HCT116 (cell line): ENCODE measurements around the gene SKAP1. TPM values are rescaled to one million over a fixed set of nuclear protein-coding genes. Genes with fewer than 3 reads are reported as not detected.
A peak's percentile ranks its signal among the peaks of the same experiment; 100 is the strongest.

Source experiments
- ATAC-seq: fragments of 200-7000 bp; cut with Tn5 transposase; 2 replicates; pipeline ENCODE4 v1.9.1; 2020; ENCODE audit warnings: mild to moderate bottlenecking, moderate library complexity
- BruUV-seq: library from RNA; stranded (reverse); fragments of 400-500 nt; replicated peaks from 2 replicates; lab custom pipeline; 2021; lab: Mats Ljungman, UMichigan
- CTCF ChIA-PET: fragments of 300-600 bp; sonication (Branson Sonifier 250); formaldehyde crosslinking; loops from one replicate; lab custom pipeline; 2021; ENCODE audit warnings: antibody characterized with exemption; lab: Charles Lee
- POLR2A ChIA-PET: fragments of 300-600, 350-600 bp; sonication (Branson Sonifier 250); formaldehyde crosslinking; loops from one replicate; lab custom pipeline; 2021; ENCODE audit warnings: antibody characterized with exemption; lab: Charles Lee
- RAD21 ChIA-PET, 2 experiments: fragments of 300-600 bp; sonication (Branson Sonifier 250); formaldehyde crosslinking; loops; one replicate each; lab custom pipeline; 2023; ENCODE audit warnings: low total read pairs in 2 of 2; ENCODE audit not compliant: uncharacterized antibody in 2 of 2, unreplicated experiment in 2 of 2, low non-redundant PET in 1 of 2; lab: Charles Lee
- DNase-seq: peaks from one replicate; pipeline ENCODE4 v3.0.0-alpha.2; 2010; ENCODE audit warnings: low read depth, low spot score
- H2AFZ ChIP-seq: fragments of 200-600 bp; shearing (Covaris generic), sonication (generic); 2 replicates; pipeline ENCODE4 v1.6.1; 2017; ENCODE audit warnings: low read depth, mixed run types, mixed read lengths, antibody characterized with exemption, low read length; ENCODE audit not compliant: poor library complexity, severe bottlenecking
- H3K27ac ChIP-seq: 2 replicates; pipeline ENCODE4 v1.5.1; 2012; ENCODE audit warnings: low read depth, low read length
- H3K27me3 ChIP-seq: fragments of 200-600 bp; sonication (generic); 2 replicates; pipeline ENCODE4 v1.6.1; 2016; ENCODE audit warnings: mixed run types, low read length, mixed read lengths; ENCODE audit not compliant: insufficient read depth
- H3K36me3 ChIP-seq, 2 experiments: fragments of 200-500 bp in 1 of 2; fragments of 200-600 bp in 1 of 2; sonication (Bioruptor generic) in 1 of 2; sonication (generic) in 1 of 2; 2 replicates each; pipeline versions ENCODE4 v1.5.1 to v1.6.1; 2014 to 2016; ENCODE audit warnings: low read length in 2 of 2, inconsistent platforms in 1 of 2, mixed read lengths in 1 of 2, mixed run types in 1 of 2; ENCODE audit not compliant: insufficient read depth in 2 of 2, control insufficient read depth in 1 of 2
- H3K4me1 ChIP-seq, 2 experiments: fragments of 200-600 bp in 1 of 2; sonication (generic) in 1 of 2; 2 replicates each; pipeline versions ENCODE4 v1.5.1 to v1.6.1; 2012 to 2017; ENCODE audit warnings: low read length in 2 of 2, inconsistent platforms in 1 of 2, mild to moderate bottlenecking in 1 of 2, mixed read lengths in 1 of 2, mixed run types in 1 of 2, moderate library complexity in 1 of 2; ENCODE audit not compliant: insufficient read depth in 2 of 2, control insufficient read depth in 1 of 2
- H3K4me2 ChIP-seq: fragments of 200-600 bp; sonication (generic); 2 replicates; pipeline ENCODE4 v1.6.1; 2017; ENCODE audit warnings: mixed run types, low read length, mixed read lengths
- H3K4me3 ChIP-seq, 2 experiments: fragments of 200-600 bp in 1 of 2; sonication (generic) in 1 of 2; replicated peaks in 1 of 2; 2 replicates each; pipeline ENCODE4 v1.5.1; 2011 to 2016; ENCODE audit warnings: low read length in 2 of 2, control low read depth in 1 of 2, low read depth in 1 of 2, mild to moderate bottlenecking in 1 of 2, mixed read lengths in 1 of 2, mixed run types in 1 of 2
- H3K79me2 ChIP-seq: fragments of 200-600 bp; sonication (generic); 2 replicates; pipeline ENCODE4 v1.6.1; 2017; ENCODE audit warnings: mild to moderate bottlenecking, mixed run types, low read length, moderate library complexity, mixed read lengths; ENCODE audit not compliant: insufficient read depth
- H3K9ac ChIP-seq: fragments of 200-600 bp; sonication (generic); 2 replicates; pipeline ENCODE4 v1.6.1; 2016; ENCODE audit warnings: low read length, mixed read lengths
- H3K9me2 ChIP-seq: fragments of 200-600 bp; sonication (generic), shearing (Covaris generic); 2 replicates; pipeline ENCODE4 v1.6.1; 2017; ENCODE audit warnings: mixed run types, mild to moderate bottlenecking, moderate library complexity; ENCODE audit not compliant: insufficient read depth
- H3K9me3 ChIP-seq, 2 experiments: fragments of 200-500 bp in 1 of 2; fragments of 200-600 bp in 1 of 2; sonication (Bioruptor generic) in 1 of 2; sonication (generic) in 1 of 2; 2 replicates each; pipeline ENCODE4 v1.6.1; 2014 to 2017; ENCODE audit warnings: low read length in 2 of 2, mixed read lengths in 2 of 2, inconsistent platforms in 1 of 2, low read depth in 1 of 2, mild to moderate bottlenecking in 1 of 2, mixed run types in 1 of 2, moderate library complexity in 1 of 2; ENCODE audit not compliant: control insufficient read depth in 1 of 2, insufficient read depth in 1 of 2
- H4K20me1 ChIP-seq: fragments of 200-600 bp; sonication (generic), shearing (Covaris generic); 2 replicates; pipeline ENCODE4 v1.6.1; 2017; ENCODE audit warnings: mixed run types, mild to moderate bottlenecking, moderate library complexity; ENCODE audit not compliant: insufficient read depth
- CBX3 ChIP-seq: IDR thresholded peaks from 2 replicates; pipeline ENCODE4 v1.6.1; 2012; ENCODE audit warnings: low read depth
- CEBPB ChIP-seq: IDR thresholded peaks from 2 replicates; pipeline ENCODE4 v1.6.1; 2012; ENCODE audit warnings: low read depth
- CTCF ChIP-seq, 3 experiments: fragments of 200-600 bp in 1 of 3; sonication (generic) in 1 of 3; IDR thresholded peaks in 2 of 3; conservative IDR thresholded peaks in 1 of 3; 2 replicates each; pipeline ENCODE4 v1.5.1; 2012 to 2017; ENCODE audit warnings: low read depth in 2 of 3, low read length in 2 of 3, antibody characterized with exemption in 1 of 3, borderline replicate concordance in 1 of 3, control low read depth in 1 of 3, mild to moderate bottlenecking in 1 of 3, mixed read lengths in 1 of 3, mixed run types in 1 of 3, moderate library complexity in 1 of 3; ENCODE audit not compliant: insufficient read depth in 1 of 3
- EGR1 ChIP-seq: IDR thresholded peaks from 2 replicates; pipeline ENCODE4 v1.6.1; 2012; ENCODE audit warnings: low read depth
- ELF1 ChIP-seq: IDR thresholded peaks from 2 replicates; pipeline ENCODE4 v1.6.1; 2012; ENCODE audit warnings: low read depth, borderline replicate concordance
- FOSL1 ChIP-seq: IDR thresholded peaks from 2 replicates; pipeline ENCODE4 v1.6.1; 2012; ENCODE audit warnings: low read depth
- POLR2AphosphoS5 ChIP-seq: IDR thresholded peaks from 2 replicates; pipeline ENCODE4 v1.6.1; 2011; ENCODE audit warnings: mild to moderate bottlenecking, low read depth, low read length, moderate library complexity
- REST ChIP-seq: IDR thresholded peaks from 2 replicates; pipeline ENCODE4 v1.6.1; 2012; ENCODE audit warnings: low read depth
- SIN3A ChIP-seq: IDR thresholded peaks from 2 replicates; pipeline ENCODE4 v1.6.1; 2012; ENCODE audit warnings: low read depth
- SRF ChIP-seq: IDR thresholded peaks from 2 replicates; pipeline ENCODE4 v1.6.1; 2012; ENCODE audit warnings: low read depth
- ZFX ChIP-seq: fragments of 450-650 bp; IDR thresholded peaks from 2 replicates; pipeline ENCODE4 v1.6.1; 2017
- ZNF274 ChIP-seq: fragments of 200-500 bp; sonication (Bioruptor generic); IDR thresholded peaks from 2 replicates; pipeline ENCODE4 v1.6.1; 2014; ENCODE audit warnings: mild to moderate bottlenecking, low read depth, low read length, inconsistent platforms
- intact Hi-C: fragments of 100-400 bp; cut with micrococcal nuclease; formaldehyde crosslinking; loops from 2 replicates; pipeline ENCODE4 v1.10.0; 2022
- total RNA-seq: library from RNA; stranded (reverse); gene quantifications from one replicate; pipeline ENCODE4 v1.2.1, GENCODE V29; 2021; ENCODE audit not compliant: unreplicated experiment
- TF ChIP-seq, protein P1 (sequence below): IDR thresholded peaks from 2 replicates; pipeline ENCODE4 v1.6.1; 2012

SKAP1 gene
- total RNA-seq, 1 experiment from 2014 or later, result 12.4 TPM

- H3K4me2 ChIP-seq, result no peak overlapping the region
- no peaks in the 10 kb centered on the region for H3K9me3 ChIP-seq
- no peaks in the 10 kb centered on the region for H3K9me2 ChIP-seq
- H4K20me1 ChIP-seq, result no peaks in the 10 kb centered on the region
- ChIA-PET CTCF (interaction anchor here (1.2 to 1.6 kb wide), 2 partner anchors 9 to 37 kb away, joined by 3 to 4 read pairs; no protein-coding TSS in a partner anchor), RAD21 (no interaction called here), POLR2A (no interaction called here)
- H3K36me3 ChIP-seq, result no peaks in the 10 kb centered on the region
- no peaks in the 10 kb centered on the region for H3K27me3 ChIP-seq
- ATAC-seq (no peak), DNase-seq (no peak)
- no peak overlapping the region for H3K4me3 ChIP-seq
- intact Hi-C loops, result no loop called here
- no TSS peak for BruUV-seq
- TF ChIP-seq POLR2AphosphoS5 (no peak), FOSL1 (no peak), EGR1 (no peak), SRF (no peak), ELF1 (no peak), CBX3 (no peak), SIN3A (no peak), REST (no peak), ZFX (no peak), CEBPB (no peak), ZNF274 (no peak), CTCF (IDR thresholded peaks at IDR 0.05 in 2 of 3, conservative IDR thresholded peaks at IDR 0.05 in 1 of 3; ENCODE audit: borderline replicate concordance in 1 of 3, insufficient read depth in 1 of 3, low read depth in 2 of 3, low read length in 2 of 3) (no peak)
- TF ChIP-seq, protein P1, sequence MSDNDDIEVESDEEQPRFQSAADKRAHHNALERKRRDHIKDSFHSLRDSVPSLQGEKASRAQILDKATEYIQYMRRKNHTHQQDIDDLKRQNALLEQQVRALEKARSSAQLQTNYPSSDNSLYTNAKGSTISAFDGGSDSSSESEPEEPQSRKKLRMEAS, result no peak
- peak overlapping the region; percentile 74; the same call in 1 of the 2 replicates for H3K27ac ChIP-seq
- H2AFZ ChIP-seq, result no peak overlapping the region
- H3K4me1 ChIP-seq, result peaks cover 32 to 59% of the 10 kb centered on the region in 2 experiments
- 0 out of 2 replicates have a peak overlapping the region, but pooled peaks have one; percentile 1 for H3K9ac ChIP-seq
- H3K79me2 ChIP-seq, result no peaks in the 10 kb centered on the region
Observed at GRCh38 chr17:48191362-48191761, 238.7 kb downstream of the SKAP1 start.
